Mucosa of rectum (tissue), 2 donors: Measurements from ENCODE around the gene DLGAP1.

ENCODE experiments used
- H3K27ac ChIP-seq, 2 donors: one replicate each; pipeline ENCODE4 v1.7.0; 2013; ENCODE audit warnings: inconsistent platforms in 2 of 2, low read depth in 2 of 2, low read length in 2 of 2
- H3K27me3 ChIP-seq, 2 donors: one replicate each; pipeline ENCODE4 v1.7.0; 2013; ENCODE audit warnings: low read length in 2 of 2; ENCODE audit not compliant: control insufficient read depth in 2 of 2, insufficient read depth in 2 of 2
- H3K36me3 ChIP-seq, 2 donors: one replicate each; pipeline ENCODE4 v1.7.0; 2013; ENCODE audit warnings: low read length in 2 of 2; ENCODE audit not compliant: control insufficient read depth in 2 of 2, insufficient read depth in 2 of 2
- H3K4me1 ChIP-seq, 2 donors: one replicate each; pipeline ENCODE4 v1.7.0; 2013; ENCODE audit warnings: low read length in 2 of 2, mild to moderate bottlenecking in 1 of 2; ENCODE audit not compliant: control insufficient read depth in 2 of 2, insufficient read depth in 2 of 2
- H3K4me3 ChIP-seq, 2 donors: one replicate each; pipeline ENCODE4 v1.7.0; 2013; ENCODE audit warnings: low read length in 2 of 2
- H3K9ac ChIP-seq, 2 donors: one replicate each; pipeline ENCODE4 v1.7.0; 2013; ENCODE audit warnings: low read length in 2 of 2, low read depth in 1 of 2, mild to moderate bottlenecking in 1 of 2
- H3K9me3 ChIP-seq, 2 donors: one replicate each; pipeline ENCODE4 v1.7.0; 2013; ENCODE audit warnings: low read length in 2 of 2; ENCODE audit not compliant: control insufficient read depth in 2 of 2
- donor health status: healthy.
- donor health status: Normal muscosa, but diverticular disease.

DLGAP1 gene

DNA sequence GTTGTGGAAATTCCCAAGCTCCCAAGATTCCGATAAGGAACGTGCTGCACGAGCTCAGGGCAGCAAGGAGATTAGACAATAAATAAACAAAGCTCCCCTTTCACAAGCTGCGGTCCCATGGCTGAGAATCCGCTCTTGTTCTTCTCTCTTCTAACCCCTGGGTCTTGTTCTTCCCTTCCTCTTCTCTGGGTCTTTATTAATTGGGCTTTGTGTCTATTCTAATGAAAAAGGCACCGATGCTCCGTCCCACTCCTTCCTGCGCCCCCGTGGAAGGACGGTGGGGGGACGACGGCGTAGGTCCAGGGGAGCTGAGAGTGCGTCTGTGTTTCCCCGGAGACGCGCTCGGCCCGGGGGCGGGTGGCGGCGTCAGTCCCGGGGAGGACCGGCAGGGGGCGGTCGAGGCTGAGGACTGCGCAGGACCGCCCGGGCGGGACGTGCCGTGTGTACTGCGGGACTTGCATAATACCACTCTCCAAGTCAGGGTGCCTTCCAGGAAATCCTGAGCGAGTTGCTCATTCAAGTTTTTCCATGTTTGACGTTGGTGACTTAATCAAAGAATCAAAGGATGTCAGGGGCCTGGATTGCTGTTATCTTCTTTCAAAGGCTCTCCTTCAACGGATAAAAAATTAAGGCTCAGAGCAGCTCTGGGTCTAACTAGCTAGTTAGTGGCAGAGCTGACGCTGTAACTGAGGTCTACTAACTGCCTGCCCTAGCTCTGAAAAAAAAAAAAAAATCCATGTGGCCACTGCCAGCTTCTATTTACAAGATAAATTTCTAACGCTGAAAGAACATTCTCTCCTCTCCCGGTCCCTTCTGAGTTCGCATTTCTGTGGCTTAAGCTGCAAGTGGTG, 683.8 kb downstream of the DLGAP1 start:
- H3K27ac ChIP-seq, result peak overlapping the region; percentile 6 to 27

DNA sequence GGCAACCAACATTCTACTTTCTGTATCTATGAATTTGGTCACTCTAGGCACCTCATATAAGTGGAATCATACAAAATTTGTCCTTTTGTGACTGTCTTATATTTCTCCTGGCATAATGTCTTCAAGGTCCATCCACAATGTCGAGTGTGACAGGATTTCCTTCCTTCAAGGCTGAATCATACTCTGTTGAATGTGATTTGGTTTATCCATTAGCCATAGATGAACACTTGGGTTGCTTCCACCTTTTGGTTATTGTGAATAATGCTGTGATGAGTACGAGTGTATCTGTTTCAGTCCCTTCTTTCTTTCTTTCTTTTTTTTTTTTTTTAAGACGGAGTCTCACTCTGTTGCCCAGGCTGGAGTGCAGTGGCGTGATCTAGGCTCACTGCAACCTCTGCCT, 693.8 kb downstream of the DLGAP1 start:
- no peaks in the 10 kb centered on the region for H3K27me3 ChIP-seq
- H3K9me3 ChIP-seq, result no peaks in the 10 kb centered on the region
- H3K27ac ChIP-seq, result no peak overlapping the region
- no peak overlapping the region for H3K9ac ChIP-seq
- no peaks in the 10 kb centered on the region for H3K36me3 ChIP-seq
- H3K4me1 ChIP-seq, result no peaks in the 10 kb centered on the region
- no peak overlapping the region for H3K4me3 ChIP-seq

More for the DNA sequence above, 683.8 kb downstream of the DLGAP1 start:
- peak overlapping the region; percentile 27 to 53 for H3K9ac ChIP-seq
- H3K4me1 ChIP-seq, result peaks cover 0 to 2% of the 10 kb centered on the region in 2 donors
- H3K36me3 ChIP-seq, result no peaks in the 10 kb centered on the region
- no peaks in the 10 kb centered on the region for H3K27me3 ChIP-seq
- H3K4me3 ChIP-seq, result peak overlapping the region; percentile 50 to 65
- no peaks in the 10 kb centered on the region for H3K9me3 ChIP-seq

DNA sequence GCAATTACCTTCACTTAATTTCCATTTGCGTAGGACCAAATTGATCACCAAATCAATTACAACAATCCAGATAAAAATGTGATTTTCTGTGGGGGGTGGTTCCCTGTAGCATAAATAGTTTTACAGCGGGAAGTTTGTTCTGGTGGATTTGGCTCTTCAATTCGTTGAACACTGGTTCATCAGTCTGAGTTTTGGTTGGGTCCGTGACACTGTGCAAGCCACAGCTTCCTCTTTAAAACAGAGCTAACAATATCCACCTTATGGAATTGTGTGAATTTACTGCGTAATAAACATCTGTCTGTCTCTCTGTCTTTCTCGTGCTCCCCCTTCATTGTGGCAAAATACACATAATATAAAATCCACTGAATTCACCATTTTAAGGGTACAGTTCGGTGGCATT, 694.4 kb downstream of the DLGAP1 start:
- Histone ChIP-seq H3K4me3 (no peak overlapping the region), H3K27me3 (no peaks in the 10 kb centered on the region), H3K4me1 (no peaks in the 10 kb centered on the region), H3K9me3 (no peaks in the 10 kb centered on the region), H3K36me3 (no peaks in the 10 kb centered on the region), H3K9ac (no peak overlapping the region), H3K27ac (no peak overlapping the region)

DNA sequence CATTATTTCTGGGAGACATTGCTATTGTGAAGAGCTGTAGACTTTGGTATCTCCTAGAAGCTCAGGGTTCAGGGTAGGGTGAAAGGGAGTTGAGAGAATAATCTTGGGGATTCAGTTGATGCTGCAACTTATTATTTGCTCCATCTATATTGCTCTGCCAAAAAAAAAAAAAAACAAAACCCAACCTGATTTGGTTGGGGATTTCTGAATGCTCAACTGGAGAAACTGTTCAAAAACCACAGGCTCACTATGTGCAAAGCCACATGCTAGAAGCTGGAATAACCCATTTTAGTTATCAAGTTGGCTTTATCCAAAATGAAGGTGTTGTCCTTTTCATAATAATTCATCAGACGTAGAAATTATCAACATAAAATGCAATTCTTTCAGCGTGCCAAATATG, 696.0 kb downstream of the DLGAP1 start:
- no peaks in the 10 kb centered on the region for H3K27me3 ChIP-seq
- no peak overlapping the region for H3K27ac ChIP-seq
- H3K9me3 ChIP-seq, result no peaks in the 10 kb centered on the region
- H3K4me3 ChIP-seq, result no peak overlapping the region
- H3K4me1 ChIP-seq, result no peaks in the 10 kb centered on the region
- no peak overlapping the region for H3K9ac ChIP-seq
- no peaks in the 10 kb centered on the region for H3K36me3 ChIP-seq

DNA sequence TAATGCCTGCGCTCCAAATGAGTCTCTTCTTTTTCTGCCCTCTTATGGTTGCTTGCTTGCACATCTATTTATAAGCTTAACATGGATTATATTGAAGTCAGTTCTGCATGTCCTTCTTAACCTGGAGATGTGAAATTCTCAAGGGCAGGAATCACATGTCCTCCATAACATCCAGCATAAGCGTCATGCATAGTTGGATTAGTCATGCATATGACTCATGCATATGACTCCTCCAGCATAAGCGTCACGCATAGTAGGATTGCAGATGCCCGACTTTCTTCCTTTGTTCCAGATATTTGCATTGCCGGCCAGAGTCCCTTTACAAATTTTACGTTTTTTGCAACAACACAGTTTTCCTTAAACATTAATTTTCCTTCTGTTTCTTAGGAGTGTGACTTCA, 696.6 kb downstream of the DLGAP1 start:
- Histone ChIP-seq H3K9ac (no peak overlapping the region), H3K36me3 (no peaks in the 10 kb centered on the region), H3K27me3 (no peaks in the 10 kb centered on the region), H3K9me3 (no peaks in the 10 kb centered on the region), H3K4me3 (no peak overlapping the region), H3K4me1 (no peaks in the 10 kb centered on the region), H3K27ac (no peak overlapping the region)

DNA sequence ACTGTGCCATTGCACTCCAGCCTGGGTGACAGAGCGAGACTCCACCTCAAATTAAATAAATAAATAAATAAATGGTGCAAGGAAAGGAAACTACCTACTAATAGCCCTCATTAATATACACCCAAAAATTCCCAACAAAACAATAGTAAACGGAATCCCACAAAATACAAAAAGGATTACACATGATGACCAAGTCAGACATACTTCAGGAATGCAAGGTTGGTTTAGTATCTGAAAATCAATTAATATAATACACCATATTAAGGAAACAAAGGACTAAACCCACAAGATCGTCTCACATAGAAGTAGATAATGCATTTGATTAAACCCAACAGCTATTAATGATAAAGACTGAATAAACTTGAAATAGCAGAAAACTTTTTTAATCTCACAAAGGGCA, 697.7 kb downstream of the DLGAP1 start:
- H3K4me1 ChIP-seq, result no peaks in the 10 kb centered on the region
- no peaks in the 10 kb centered on the region for H3K36me3 ChIP-seq
- H3K4me3 ChIP-seq, result no peak overlapping the region
- no peak overlapping the region for H3K9ac ChIP-seq
- H3K27me3 ChIP-seq, result no peaks in the 10 kb centered on the region
- no peak overlapping the region for H3K27ac ChIP-seq
- H3K9me3 ChIP-seq, result no peaks in the 10 kb centered on the region

DNA sequence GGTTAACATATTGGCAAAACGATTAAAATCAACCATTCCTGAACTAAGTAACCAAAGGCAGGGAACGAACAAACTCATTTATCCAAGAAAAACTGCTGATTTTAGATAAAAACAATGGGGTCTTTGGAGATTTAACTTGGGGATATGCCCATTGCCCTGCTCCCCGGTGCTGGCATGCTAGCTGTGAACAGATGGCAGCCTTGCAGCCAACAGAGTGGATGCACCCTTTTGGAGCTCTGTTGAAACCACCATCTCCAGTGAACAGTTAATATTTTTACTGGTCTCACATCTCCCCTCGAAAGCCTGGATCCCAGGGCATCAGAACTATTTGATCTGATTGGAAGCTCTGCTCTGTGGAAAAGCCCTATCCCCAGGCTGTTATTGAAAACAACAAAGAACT, 702.0 kb downstream of the DLGAP1 start:
- H3K27me3 ChIP-seq, result no peaks in the 10 kb centered on the region
- no peak overlapping the region for H3K9ac ChIP-seq
- no peaks in the 10 kb centered on the region for H3K4me1 ChIP-seq

DNA sequence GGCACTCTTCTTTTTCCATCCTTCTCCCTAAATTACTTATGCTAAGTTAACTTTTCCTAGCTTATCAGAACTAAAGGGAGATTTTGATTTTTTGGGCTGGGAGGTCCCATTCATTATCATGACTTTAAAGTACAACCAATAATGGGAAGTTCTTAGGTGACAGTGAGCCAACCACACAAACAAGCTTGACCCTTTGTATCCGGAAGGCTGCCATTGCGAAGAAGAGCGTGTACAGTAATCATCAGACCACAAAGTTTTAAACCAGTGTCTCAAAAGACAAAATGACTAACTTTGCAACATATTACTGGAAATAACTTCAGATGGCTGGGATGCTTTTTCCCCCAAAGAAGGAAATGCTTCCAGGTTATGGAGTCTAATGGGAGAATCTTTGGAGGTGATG, 707.0 kb downstream of the DLGAP1 start:
- no peak overlapping the region for H3K27ac ChIP-seq
- no peak overlapping the region for H3K9ac ChIP-seq
- no peak overlapping the region for H3K4me3 ChIP-seq
- H3K4me1 ChIP-seq, result no peaks in the 10 kb centered on the region
- no peaks in the 10 kb centered on the region for H3K36me3 ChIP-seq
- H3K9me3 ChIP-seq, result no peaks in the 10 kb centered on the region
- H3K27me3 ChIP-seq, result no peaks in the 10 kb centered on the region

More for the DNA sequence above, 702.0 kb downstream of the DLGAP1 start:
- Histone ChIP-seq H3K9me3 (no peaks in the 10 kb centered on the region), H3K27ac (no peak overlapping the region), H3K4me3 (no peak overlapping the region), H3K36me3 (no peaks in the 10 kb centered on the region)

DNA sequence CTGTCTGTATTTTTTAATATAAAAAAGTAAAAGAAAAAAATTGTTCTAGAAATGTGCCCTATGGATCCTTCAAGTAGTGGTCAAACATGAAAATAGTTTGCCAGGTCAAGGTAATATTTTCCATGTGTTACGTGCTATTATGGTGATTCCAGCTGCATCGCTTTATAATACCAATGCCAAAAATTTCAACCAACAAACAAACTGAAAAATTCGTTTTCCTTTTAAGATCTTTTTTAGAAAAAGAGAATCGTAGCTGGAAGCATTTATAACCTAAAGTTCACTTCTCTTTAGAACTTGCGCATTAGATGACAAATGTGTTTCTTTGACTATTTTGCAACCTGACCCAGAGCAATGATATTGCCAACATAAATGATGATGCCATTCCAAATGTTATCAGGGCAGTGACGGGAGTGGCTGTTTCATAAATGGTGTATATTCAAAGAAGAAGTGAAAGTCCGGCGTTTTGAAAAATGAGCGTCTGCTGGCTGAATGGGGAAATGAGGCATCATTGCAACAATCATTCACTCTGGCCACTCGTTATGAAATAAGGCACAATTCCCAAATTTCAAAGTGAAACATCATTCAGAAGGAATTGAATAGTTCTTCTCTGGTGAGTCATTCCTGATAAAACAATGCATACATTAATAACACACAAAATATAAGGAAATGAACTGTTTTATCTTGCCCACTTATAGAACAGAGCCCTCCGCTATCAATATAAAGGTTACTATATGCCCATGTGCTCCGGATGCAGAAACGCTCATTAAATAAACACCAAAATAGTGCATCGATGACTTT, 707.7 kb downstream of the DLGAP1 start:
- no peaks in the 10 kb centered on the region for H3K27me3 ChIP-seq
- H3K36me3 ChIP-seq, result no peaks in the 10 kb centered on the region
- no peaks in the 10 kb centered on the region for H3K4me1 ChIP-seq
- H3K9ac ChIP-seq, result no peak overlapping the region
- no peaks in the 10 kb centered on the region for H3K9me3 ChIP-seq
- no peak overlapping the region for H3K27ac ChIP-seq
- no peak overlapping the region for H3K4me3 ChIP-seq

DNA sequence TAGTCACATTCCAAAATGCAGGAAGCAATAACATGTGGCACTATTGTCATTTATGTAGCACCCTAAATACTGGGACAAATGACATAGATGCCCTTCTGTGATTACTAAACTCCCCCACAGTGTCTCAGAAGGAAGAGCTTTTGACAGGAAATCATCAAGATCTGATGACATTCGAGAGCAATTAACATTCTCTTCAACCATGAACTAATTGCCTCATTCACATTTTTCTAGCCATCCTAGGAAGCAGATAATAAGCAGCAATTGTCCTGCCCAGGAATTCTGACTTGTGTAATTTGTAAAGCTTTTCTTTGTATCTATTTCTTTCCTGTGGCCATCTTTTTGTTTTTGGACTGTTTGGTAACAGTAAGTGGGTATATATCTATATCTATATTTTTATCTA, 712.6 kb downstream of the DLGAP1 start:
- H3K36me3 ChIP-seq, result no peaks in the 10 kb centered on the region
- no peaks in the 10 kb centered on the region for H3K9me3 ChIP-seq
- H3K4me1 ChIP-seq, result no peaks in the 10 kb centered on the region
- no peak overlapping the region for H3K27ac ChIP-seq
- H3K27me3 ChIP-seq, result no peaks in the 10 kb centered on the region
- H3K9ac ChIP-seq, result no peak overlapping the region
- no peak overlapping the region for H3K4me3 ChIP-seq
